Measurements from ENCODE around the gene SSBP3.

SSBP3 gene

GRCh38 chr1:54404263-54404662 lies 1.9 kb downstream of the SSBP3 start:
- H3K4me3 Mint-ChIP-seq = peak overlapping the region; percentile 85 to 87
- peak overlapping the region; percentile 77 to 79 for H3K27ac Mint-ChIP-seq
- H3K9me3 Mint-ChIP-seq = peaks cover 0 to 7% of the 10 kb centered on the region in 2 donors
- H3K4me1 Mint-ChIP-seq = peaks cover 81% of the 10 kb centered on the region
- no peaks in the 10 kb centered on the region for H3K27me3 Mint-ChIP-seq
- no peak for DNase-seq
- no peak for ATAC-seq

GRCh38 chr1:54403808-54404261 lies 2.4 kb downstream of the SSBP3 start:
- Mint-ChIP-seq H3K4me3 (peak overlapping the region; percentile 85 to 87), H3K27ac (peak overlapping the region in 1 of 2 donors; percentile 79), H3K27me3 (no peaks in the 10 kb centered on the region), H3K9me3 (peaks cover 0 to 8% of the 10 kb centered on the region in 2 donors), H3K4me1 (peaks cover 81% of the 10 kb centered on the region)
- ATAC-seq (peak; percentile 4), DNase-seq (peak in 1 of 2 donors; percentile 31)

- peaks cover 81% of the 10 kb centered on the region for H3K4me1 Mint-ChIP-seq
Observed at GRCh38 chr1:54403405-54403804, 2.8 kb downstream of the SSBP3 start.

GRCh38 chr1:54402896-54403295 lies 3.3 kb downstream of the SSBP3 start:
- Mint-ChIP-seq H3K4me3 (peak overlapping the region; percentile 85 to 87), H3K27me3 (no peaks in the 10 kb centered on the region), H3K27ac (no peak overlapping the region), H3K4me1 (peaks cover 81% of the 10 kb centered on the region), H3K9me3 (peaks cover 0 to 8% of the 10 kb centered on the region in 2 donors)
- ATAC-seq (no peak), DNase-seq (no peak)

More at GRCh38 chr1:54403405-54403804, 2.8 kb downstream of the SSBP3 start:
- H3K27ac Mint-ChIP-seq = peak overlapping the region in 1 of 2 donors; percentile 16
- no peaks in the 10 kb centered on the region for H3K27me3 Mint-ChIP-seq
- peaks cover 0 to 8% of the 10 kb centered on the region in 2 donors for H3K9me3 Mint-ChIP-seq
- ATAC-seq = no peak
- DNase-seq = no peak
- peak overlapping the region; percentile 85 to 87 for H3K4me3 Mint-ChIP-seq

- no peak overlapping the region for H3K4me3 Mint-ChIP-seq
- ATAC-seq (no peak), DNase-seq (no peak)
- H3K27ac Mint-ChIP-seq = no peak overlapping the region
- peaks cover 84% of the 10 kb centered on the region for H3K4me1 Mint-ChIP-seq
- peaks cover 0 to 8% of the 10 kb centered on the region in 2 donors for H3K9me3 Mint-ChIP-seq
- no peaks in the 10 kb centered on the region for H3K27me3 Mint-ChIP-seq
Observed at GRCh38 chr1:54401799-54402198, 4.4 kb downstream of the SSBP3 start.

GRCh38 chr1:54400329-54400728 lies 5.9 kb downstream of the SSBP3 start:
- H3K9me3 Mint-ChIP-seq = peaks cover 0 to 8% of the 10 kb centered on the region in 2 donors
- DNase-seq (peak in 1 of 2 donors; percentile 43), ATAC-seq (peak; percentile 69)
- H3K4me1 Mint-ChIP-seq = peaks cover 89% of the 10 kb centered on the region
- peak overlapping the region; percentile 47 to 61 for H3K4me3 Mint-ChIP-seq
- no peak overlapping the region for H3K27ac Mint-ChIP-seq
- H3K27me3 Mint-ChIP-seq = no peaks in the 10 kb centered on the region

GRCh38 chr1:54399765-54400164 lies 6.4 kb downstream of the SSBP3 start:
- H3K27me3 Mint-ChIP-seq = no peaks in the 10 kb centered on the region
- peak overlapping the region; percentile 36 to 52 for H3K4me3 Mint-ChIP-seq
- ATAC-seq (peak; percentile 74), DNase-seq (no peak)
- peaks cover 89% of the 10 kb centered on the region for H3K4me1 Mint-ChIP-seq
- H3K9me3 Mint-ChIP-seq = peaks cover 0 to 8% of the 10 kb centered on the region in 2 donors
- no peak overlapping the region for H3K27ac Mint-ChIP-seq

GRCh38 chr1:54398963-54399528 lies 7.1 kb downstream of the SSBP3 start:
- ATAC-seq (peak; percentile 59), DNase-seq (no peak)
- H3K27ac Mint-ChIP-seq = no peak overlapping the region
- H3K4me3 Mint-ChIP-seq = peak overlapping the region; percentile 36 to 52
- no peaks in the 10 kb centered on the region for H3K27me3 Mint-ChIP-seq
- peaks cover 0 to 8% of the 10 kb centered on the region in 2 donors for H3K9me3 Mint-ChIP-seq
- H3K4me1 Mint-ChIP-seq = peaks cover 81% of the 10 kb centered on the region

- no peaks in the 10 kb centered on the region for H3K27me3 Mint-ChIP-seq
- H3K27ac Mint-ChIP-seq = no peak overlapping the region
- H3K9me3 Mint-ChIP-seq = peaks cover 0 to 8% of the 10 kb centered on the region in 2 donors
- DNase-seq (no peak), ATAC-seq (no peak)
- H3K4me1 Mint-ChIP-seq = peaks cover 71% of the 10 kb centered on the region
- H3K4me3 Mint-ChIP-seq = no peak overlapping the region
Observed at GRCh38 chr1:54397980-54398379, 8.2 kb downstream of the SSBP3 start.

- Mint-ChIP-seq H3K9me3 (peaks cover 0 to 8% of the 10 kb centered on the region in 2 donors), H3K27me3 (no peaks in the 10 kb centered on the region), H3K27ac (no peak overlapping the region), H3K4me1 (peaks cover 62% of the 10 kb centered on the region), H3K4me3 (no peak overlapping the region)
- DNase-seq (no peak), ATAC-seq (no peak)
Observed at GRCh38 chr1:54397090-54397591, 9.1 kb downstream of the SSBP3 start.

- H3K27me3 Mint-ChIP-seq = no peaks in the 10 kb centered on the region
- peak overlapping the region in 1 of 2 donors; percentile 19 for H3K27ac Mint-ChIP-seq
- no peak overlapping the region for H3K4me3 Mint-ChIP-seq
- peaks cover 0 to 8% of the 10 kb centered on the region in 2 donors for H3K9me3 Mint-ChIP-seq
- ATAC-seq (no peak), DNase-seq (no peak)
- peaks cover 55% of the 10 kb centered on the region for H3K4me1 Mint-ChIP-seq
Observed at GRCh38 chr1:54396261-54396933, 9.8 kb downstream of the SSBP3 start.

GRCh38 chr1:54395281-54395934 lies 10.8 kb downstream of the SSBP3 start:
- H3K4me3 Mint-ChIP-seq = no peak overlapping the region
- H3K27ac Mint-ChIP-seq = no peak overlapping the region
- H3K4me1 Mint-ChIP-seq = peaks cover 54% of the 10 kb centered on the region
- no peak for ATAC-seq
- DNase-seq = no peak
- H3K9me3 Mint-ChIP-seq = peaks cover 0 to 8% of the 10 kb centered on the region in 2 donors
- no peaks in the 10 kb centered on the region for H3K27me3 Mint-ChIP-seq

GRCh38 chr1:54394104-54394503 lies 12.1 kb downstream of the SSBP3 start:
- ATAC-seq (no peak), DNase-seq (no peak)
- Mint-ChIP-seq H3K9me3 (no peaks in the 10 kb centered on the region), H3K4me1 (peaks cover 46% of the 10 kb centered on the region), H3K4me3 (no peak overlapping the region), H3K27me3 (no peaks in the 10 kb centered on the region), H3K27ac (peak overlapping the region in 1 of 2 donors; percentile 60)

- peaks cover 41% of the 10 kb centered on the region for H3K4me1 Mint-ChIP-seq
Observed at GRCh38 chr1:54392401-54392800, 13.8 kb downstream of the SSBP3 start.

GRCh38 chr1:54391450-54392209 lies 14.6 kb downstream of the SSBP3 start:
- Mint-ChIP-seq H3K4me1 (peaks cover 40% of the 10 kb centered on the region), H3K27me3 (no peaks in the 10 kb centered on the region), H3K4me3 (no peak overlapping the region), H3K27ac (peak overlapping the region in 1 of 2 donors; percentile 31), H3K9me3 (no peaks in the 10 kb centered on the region)
- DNase-seq (no peak), ATAC-seq (no peak)

More at GRCh38 chr1:54392401-54392800, 13.8 kb downstream of the SSBP3 start:
- no peak overlapping the region for H3K27ac Mint-ChIP-seq
- ATAC-seq (no peak), DNase-seq (no peak)
- H3K27me3 Mint-ChIP-seq = no peaks in the 10 kb centered on the region
- no peaks in the 10 kb centered on the region for H3K9me3 Mint-ChIP-seq
- H3K4me3 Mint-ChIP-seq = no peak overlapping the region

Data from stimulated activated naive CD8-positive, alpha-beta T cell treated with anti-CD3 and anti-CD28 coated beads, Interleukin-15, amount 100 ng/mL, for 72 hours (primary cell).